ENCODE results near the gene CNPY1.

DNA sequence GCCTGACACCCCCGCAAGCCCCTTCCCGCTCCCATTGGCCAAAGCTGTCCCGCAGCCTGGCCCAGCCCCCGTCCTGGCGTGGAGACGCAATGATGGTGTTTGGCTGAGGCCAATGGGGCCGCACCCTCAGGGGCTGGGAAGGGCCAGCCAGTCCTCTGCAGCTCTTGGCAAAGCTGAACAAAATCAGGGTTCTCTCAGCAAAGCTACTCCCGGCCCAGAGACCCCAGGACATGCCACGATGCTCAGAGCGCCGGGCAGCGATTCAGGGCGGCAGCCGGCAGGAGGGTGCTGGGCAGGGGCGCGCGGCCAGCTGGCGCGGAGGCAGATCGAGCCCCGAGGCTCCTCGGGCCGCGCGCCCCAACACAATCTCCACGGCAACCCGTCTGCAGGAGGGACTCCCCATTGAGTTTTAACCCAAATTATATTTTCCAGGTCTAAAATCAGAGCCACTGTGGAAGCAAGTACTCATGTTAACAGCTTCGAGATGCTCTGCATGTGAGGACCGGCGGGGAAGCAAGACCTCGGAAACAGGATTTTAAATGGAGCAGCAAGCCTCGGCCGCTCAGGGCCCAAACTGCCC is 8.8 kb upstream of the CNPY1 start:
- TF ChIP-seq, protein P1, sequence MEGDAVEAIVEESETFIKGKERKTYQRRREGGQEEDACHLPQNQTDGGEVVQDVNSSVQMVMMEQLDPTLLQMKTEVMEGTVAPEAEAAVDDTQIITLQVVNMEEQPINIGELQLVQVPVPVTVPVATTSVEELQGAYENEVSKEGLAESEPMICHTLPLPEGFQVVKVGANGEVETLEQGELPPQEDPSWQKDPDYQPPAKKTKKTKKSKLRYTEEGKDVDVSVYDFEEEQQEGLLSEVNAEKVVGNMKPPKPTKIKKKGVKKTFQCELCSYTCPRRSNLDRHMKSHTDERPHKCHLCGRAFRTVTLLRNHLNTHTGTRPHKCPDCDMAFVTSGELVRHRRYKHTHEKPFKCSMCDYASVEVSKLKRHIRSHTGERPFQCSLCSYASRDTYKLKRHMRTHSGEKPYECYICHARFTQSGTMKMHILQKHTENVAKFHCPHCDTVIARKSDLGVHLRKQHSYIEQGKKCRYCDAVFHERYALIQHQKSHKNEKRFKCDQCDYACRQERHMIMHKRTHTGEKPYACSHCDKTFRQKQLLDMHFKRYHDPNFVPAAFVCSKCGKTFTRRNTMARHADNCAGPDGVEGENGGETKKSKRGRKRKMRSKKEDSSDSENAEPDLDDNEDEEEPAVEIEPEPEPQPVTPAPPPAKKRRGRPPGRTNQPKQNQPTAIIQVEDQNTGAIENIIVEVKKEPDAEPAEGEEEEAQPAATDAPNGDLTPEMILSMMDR (IDR thresholded peaks at IDR 0.05; ENCODE audit: insufficient read depth, low read depth, low read length): no peak
- TF ChIP-seq EZH2 (IDR thresholded peaks at IDR 0.05; ENCODE audit: insufficient read depth, low read length): no peak
